ENCODE measurements around the gene SLC16A13.

SLC16A13 gene

GRCh38 chr17:7016886-7017826 lies 18.7 kb upstream of the SLC16A13 start:
- no peak for TF ChIP-seq REST (IDR thresholded peaks at IDR 0.05; ENCODE audit: insufficient read depth in 1 of 2, low read depth in 2 of 2, low read length in 2 of 2)
- no peak for TF ChIP-seq TAF1 (IDR thresholded peaks at IDR 0.05; ENCODE audit: borderline replicate concordance, insufficient read depth, low read length)
- no peak for TF ChIP-seq FOXP2 (optimal IDR thresholded peaks at IDR 0.05; ENCODE audit: borderline replicate concordance, extremely low read depth, extremely low read length, insufficient read depth)
- no peak for TF ChIP-seq SIN3A (IDR thresholded peaks at IDR 0.05; ENCODE audit: borderline replicate concordance, insufficient read depth, low read length)
- TF ChIP-seq POLR2AphosphoS5 (IDR thresholded peaks at IDR 0.05; ENCODE audit: low read depth, low read length), result no peak

GRCh38 chr17:7017827-7018200 lies 18.0 kb upstream of the SLC16A13 start:
- TF ChIP-seq SIN3A (IDR thresholded peaks at IDR 0.05; ENCODE audit: borderline replicate concordance, insufficient read depth, low read length) (no peak), FOXP2 (optimal IDR thresholded peaks at IDR 0.05; ENCODE audit: borderline replicate concordance, extremely low read depth, extremely low read length, insufficient read depth) (no peak), TAF1 (IDR thresholded peaks at IDR 0.05; ENCODE audit: borderline replicate concordance, insufficient read depth, low read length) (no peak), POLR2AphosphoS5 (IDR thresholded peaks at IDR 0.05; ENCODE audit: low read depth, low read length) (no peak), REST (IDR thresholded peaks at IDR 0.05; ENCODE audit: insufficient read depth in 1 of 2, low read depth in 2 of 2, low read length in 2 of 2) (no peak)

GRCh38 chr17:7018331-7018964 lies 17.4 kb upstream of the SLC16A13 start:
- TF ChIP-seq FOXP2 (optimal IDR thresholded peaks at IDR 0.05; ENCODE audit: borderline replicate concordance, extremely low read depth, extremely low read length, insufficient read depth) (no peak), REST (IDR thresholded peaks at IDR 0.05; ENCODE audit: insufficient read depth in 1 of 2, low read depth in 2 of 2, low read length in 2 of 2) (no peak), SIN3A (IDR thresholded peaks at IDR 0.05; ENCODE audit: borderline replicate concordance, insufficient read depth, low read length) (no peak), TAF1 (IDR thresholded peaks at IDR 0.05; ENCODE audit: borderline replicate concordance, insufficient read depth, low read length) (no peak), POLR2AphosphoS5 (IDR thresholded peaks at IDR 0.05; ENCODE audit: low read depth, low read length) (no peak)

- TF ChIP-seq SIN3A (IDR thresholded peaks at IDR 0.05; ENCODE audit: borderline replicate concordance, insufficient read depth, low read length), result no peak
- no peak for TF ChIP-seq TAF1 (IDR thresholded peaks at IDR 0.05; ENCODE audit: borderline replicate concordance, insufficient read depth, low read length)
- no peak for TF ChIP-seq POLR2AphosphoS5 (IDR thresholded peaks at IDR 0.05; ENCODE audit: low read depth, low read length)
- no peak for TF ChIP-seq REST (IDR thresholded peaks at IDR 0.05; ENCODE audit: insufficient read depth in 1 of 2, low read depth in 2 of 2, low read length in 2 of 2)
- no peak for TF ChIP-seq FOXP2 (optimal IDR thresholded peaks at IDR 0.05; ENCODE audit: borderline replicate concordance, extremely low read depth, extremely low read length, insufficient read depth)
Observed at GRCh38 chr17:7019367-7019766, 16.4 kb upstream of the SLC16A13 start.
